Measurements from ENCODE around the gene NCOA6. TPM values are rescaled to one million over a fixed set of nuclear protein-coding genes. Genes with fewer than 3 reads are reported as not detected.

Gene NCOA6
- total RNA-seq, 1 donor from 2014 or later: 21.1 TPM

DNA sequence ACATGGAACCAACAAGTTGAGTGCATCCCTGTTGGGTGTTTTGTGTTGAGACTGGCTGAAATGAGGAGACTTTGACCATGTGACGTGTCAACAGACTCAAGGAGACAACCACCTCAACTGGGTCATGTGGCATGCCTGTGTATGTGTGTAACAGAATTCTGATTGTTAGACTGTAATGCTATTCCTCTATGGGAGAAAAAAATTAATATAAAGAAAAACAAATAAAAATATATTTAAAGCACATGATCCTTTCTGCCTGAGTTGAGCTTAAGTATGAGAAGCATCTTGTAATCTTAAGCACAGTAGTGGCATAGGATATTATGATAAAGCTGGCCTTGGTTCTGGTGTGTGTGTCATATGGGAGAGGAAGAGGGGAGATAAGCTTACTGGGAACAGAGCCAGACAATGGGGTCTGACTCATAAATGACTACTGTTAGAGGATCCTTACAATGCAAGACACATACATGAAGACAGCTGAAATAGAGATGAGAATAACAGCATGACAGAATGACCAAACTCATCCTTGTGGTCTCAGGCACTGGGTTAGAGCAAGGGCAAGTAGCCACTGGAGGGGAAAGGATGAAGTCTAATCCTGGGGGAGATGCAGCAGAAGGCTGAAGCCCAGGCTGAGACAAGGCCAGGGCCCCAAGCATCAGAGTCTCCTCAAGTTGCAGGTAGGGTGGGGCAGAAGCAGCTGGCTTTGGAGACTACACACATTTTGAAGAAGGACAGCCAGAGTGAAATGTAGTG, 112.1 kb downstream of the NCOA6 start:
- no peaks in the 10 kb centered on the region for H3K27me3 ChIP-seq (ENCODE audit: insufficient read depth, low read length)
- Mint-ChIP-seq H3K36me3 (ENCODE audit: low read depth, unreplicated experiment) (peaks cover 8% of the 10 kb centered on the region), H3K9me3 (ENCODE audit: unreplicated experiment) (no peaks in the 10 kb centered on the region), H3K4me3 (ENCODE audit: unreplicated experiment) (peak overlapping the region; percentile 28), H3K4me1 (ENCODE audit: low read depth, unreplicated experiment) (peaks cover 28% of the 10 kb centered on the region), H3K27me3 (ENCODE audit: low read depth, unreplicated experiment) (peaks cover 6% of the 10 kb centered on the region), H3K27ac (ENCODE audit: unreplicated experiment) (peak overlapping the region; percentile 77)
- FAIRE-seq (peak; percentile 78), DNase-seq (ENCODE audit: low read depth) (peak; percentile 99)
- peak overlapping the region; percentile 62 for H3K4me2 ChIP-seq (ENCODE audit: low read length)
- TF ChIP-seq, protein P1, sequence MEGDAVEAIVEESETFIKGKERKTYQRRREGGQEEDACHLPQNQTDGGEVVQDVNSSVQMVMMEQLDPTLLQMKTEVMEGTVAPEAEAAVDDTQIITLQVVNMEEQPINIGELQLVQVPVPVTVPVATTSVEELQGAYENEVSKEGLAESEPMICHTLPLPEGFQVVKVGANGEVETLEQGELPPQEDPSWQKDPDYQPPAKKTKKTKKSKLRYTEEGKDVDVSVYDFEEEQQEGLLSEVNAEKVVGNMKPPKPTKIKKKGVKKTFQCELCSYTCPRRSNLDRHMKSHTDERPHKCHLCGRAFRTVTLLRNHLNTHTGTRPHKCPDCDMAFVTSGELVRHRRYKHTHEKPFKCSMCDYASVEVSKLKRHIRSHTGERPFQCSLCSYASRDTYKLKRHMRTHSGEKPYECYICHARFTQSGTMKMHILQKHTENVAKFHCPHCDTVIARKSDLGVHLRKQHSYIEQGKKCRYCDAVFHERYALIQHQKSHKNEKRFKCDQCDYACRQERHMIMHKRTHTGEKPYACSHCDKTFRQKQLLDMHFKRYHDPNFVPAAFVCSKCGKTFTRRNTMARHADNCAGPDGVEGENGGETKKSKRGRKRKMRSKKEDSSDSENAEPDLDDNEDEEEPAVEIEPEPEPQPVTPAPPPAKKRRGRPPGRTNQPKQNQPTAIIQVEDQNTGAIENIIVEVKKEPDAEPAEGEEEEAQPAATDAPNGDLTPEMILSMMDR (IDR thresholded peaks at IDR 0.05; ENCODE audit: insufficient read depth, low read depth, low read length): no peak
- TF ChIP-seq EZH2 (IDR thresholded peaks at IDR 0.05; ENCODE audit: insufficient read depth, low read length): no peak
- H3K4me1 ChIP-seq (ENCODE audit: insufficient read depth, low read length): peaks cover 25% of the 10 kb centered on the region
- no peak overlapping the region for H2AFZ ChIP-seq (ENCODE audit: low read depth, low read length)
- no peaks in the 10 kb centered on the region for H3K79me2 ChIP-seq (ENCODE audit: insufficient read depth, low read length)
- H4K20me1 ChIP-seq (ENCODE audit: insufficient read depth, low read length): peaks cover 41% of the 10 kb centered on the region
- peaks cover 2% of the 10 kb centered on the region for H3K36me3 ChIP-seq (ENCODE audit: insufficient read depth, low read length)
- H3K4me3 ChIP-seq (ENCODE audit: insufficient read depth, low read depth, low read length): no peak overlapping the region
- H3K9ac ChIP-seq (ENCODE audit: low read length): peak overlapping the region; percentile 42
- peak overlapping the region; percentile 74 for H3K27ac ChIP-seq (ENCODE audit: low read depth, low read length)
- no peaks in the 10 kb centered on the region for H3K9me3 ChIP-seq (ENCODE audit: insufficient read depth, low read depth, low read length)

DNA sequence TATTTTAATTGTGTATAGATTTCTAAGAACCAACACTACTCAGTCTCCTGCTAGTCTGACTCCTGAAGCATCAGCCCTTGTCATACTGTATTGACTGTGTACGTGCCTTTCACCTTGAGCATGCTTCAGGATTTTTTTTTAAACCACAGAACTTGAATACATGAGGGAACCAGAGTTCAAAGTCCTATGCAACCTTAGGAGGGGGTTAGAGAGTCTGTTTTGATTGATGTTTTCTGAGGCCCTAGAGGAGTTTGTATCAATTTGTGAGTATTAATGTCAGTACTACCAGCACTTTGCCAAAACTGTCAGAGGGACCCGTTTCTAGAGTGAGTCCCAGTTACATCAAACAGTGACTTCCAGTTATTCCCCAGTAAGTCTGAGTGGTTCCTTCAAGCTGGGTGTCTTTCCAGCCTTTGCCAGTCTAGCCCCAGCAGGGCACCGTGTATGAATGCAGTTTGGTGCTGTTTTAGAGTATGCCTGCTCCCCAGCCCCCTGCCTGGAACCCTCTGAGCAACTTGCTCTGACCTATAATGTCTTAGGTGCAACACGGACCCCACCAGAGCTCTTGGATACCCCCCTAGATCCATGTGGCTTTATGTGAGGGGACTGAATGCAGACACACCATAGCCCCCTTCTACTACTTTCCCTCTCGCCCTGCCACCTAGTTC, 112.8 kb downstream of the NCOA6 start:
- Mint-ChIP-seq H3K27ac (ENCODE audit: unreplicated experiment) (peak overlapping the region; percentile 73), H3K27me3 (ENCODE audit: low read depth, unreplicated experiment) (peaks cover 6% of the 10 kb centered on the region), H3K9me3 (ENCODE audit: unreplicated experiment) (no peaks in the 10 kb centered on the region), H3K4me3 (ENCODE audit: unreplicated experiment) (no peak overlapping the region), H3K4me1 (ENCODE audit: low read depth, unreplicated experiment) (peaks cover 28% of the 10 kb centered on the region), H3K36me3 (ENCODE audit: low read depth, unreplicated experiment) (peaks cover 8% of the 10 kb centered on the region)
- no peaks in the 10 kb centered on the region for H3K9me3 ChIP-seq (ENCODE audit: insufficient read depth, low read depth, low read length)
- no peaks in the 10 kb centered on the region for H3K79me2 ChIP-seq (ENCODE audit: insufficient read depth, low read length)
- H2AFZ ChIP-seq (ENCODE audit: low read depth, low read length): no peak overlapping the region
- peaks cover 41% of the 10 kb centered on the region for H4K20me1 ChIP-seq (ENCODE audit: insufficient read depth, low read length)
- peak overlapping the region; percentile 74 for H3K27ac ChIP-seq (ENCODE audit: low read depth, low read length)
- peak overlapping the region; percentile 62 for H3K4me2 ChIP-seq (ENCODE audit: low read length)
- FAIRE-seq (no peak), DNase-seq (ENCODE audit: low read depth) (no peak)
- peaks cover 2% of the 10 kb centered on the region for H3K36me3 ChIP-seq (ENCODE audit: insufficient read depth, low read length)
- TF ChIP-seq EZH2 (IDR thresholded peaks at IDR 0.05; ENCODE audit: insufficient read depth, low read length): no peak
- TF ChIP-seq, protein P1 (IDR thresholded peaks at IDR 0.05; ENCODE audit: insufficient read depth, low read depth, low read length): no peak
- H3K27me3 ChIP-seq (ENCODE audit: insufficient read depth, low read length): no peaks in the 10 kb centered on the region
- no peak overlapping the region for H3K4me3 ChIP-seq (ENCODE audit: insufficient read depth, low read depth, low read length)
- H3K4me1 ChIP-seq (ENCODE audit: insufficient read depth, low read length): peaks cover 25% of the 10 kb centered on the region
- H3K9ac ChIP-seq (ENCODE audit: low read length): peak overlapping the region; percentile 42
